Fibroblast of skin of back (primary cell): ENCODE data around the gene CNOT11. TPM values are rescaled to one million over a fixed set of nuclear protein-coding genes. Genes with fewer than 3 reads are reported as not detected.
"Not testable (repeated sequence)": the region's sequence is repeated elsewhere in the genome, so short reads cannot be mapped to it uniquely, and the experiment has no call there.

ENCODE experiments used
- DNase-seq: peaks from one replicate; pipeline ENCODE4 v3.0.0-alpha.2; 2013
- polyA plus RNA-seq, 2 experiments: library from polyadenylated mRNA; unstranded; fragments of 120-200 nt; gene quantifications; one replicate each; pipeline ENCODE4 v1.2.1, GENCODE V29; 2013; ENCODE audit not compliant: insufficient read length in 2 of 2

CNOT11 gene
- polyA plus RNA-seq (2013, experiment 1 of 2; ENCODE audit: insufficient read length) = 38.9 TPM
- polyA plus RNA-seq (2013, experiment 2 of 2; ENCODE audit: insufficient read length) = 37.9 TPM

DNA sequence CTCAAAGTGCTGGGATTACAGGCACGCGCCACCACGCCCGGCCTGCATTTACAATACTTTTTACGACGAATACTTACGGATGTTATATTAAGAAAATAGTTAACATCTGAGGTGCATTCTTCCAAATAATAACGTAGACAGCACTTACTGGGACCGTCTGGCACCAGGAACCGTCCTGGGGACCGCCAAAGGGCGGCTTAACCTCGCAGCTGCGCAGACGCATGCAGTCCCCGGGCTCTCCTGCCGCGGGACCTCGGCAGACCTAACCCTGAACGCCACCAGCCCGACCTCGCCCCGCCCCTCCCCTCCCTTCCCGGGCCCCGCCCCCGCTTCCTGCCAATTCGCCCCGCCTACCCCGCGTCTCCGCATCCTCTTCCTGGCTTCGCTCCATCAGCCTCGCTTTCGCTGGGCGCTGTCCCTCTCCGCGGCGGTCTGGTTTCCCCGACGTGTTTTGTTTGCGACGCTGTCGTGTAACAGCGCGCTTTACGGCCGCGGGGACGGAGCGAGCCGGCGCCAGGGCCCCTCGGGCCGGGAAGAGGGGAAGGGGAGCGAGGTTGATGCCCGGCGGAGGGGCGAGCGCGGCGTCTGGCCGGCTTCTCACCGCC, at the start of gene CNOT11:
CNOT11 (plus strand) TSS at position 479 of the 605 bp plus-strand sequence; CDS start at position 558, 79 bp downstream.
- peak; percentile 99 for DNase-seq

DNA sequence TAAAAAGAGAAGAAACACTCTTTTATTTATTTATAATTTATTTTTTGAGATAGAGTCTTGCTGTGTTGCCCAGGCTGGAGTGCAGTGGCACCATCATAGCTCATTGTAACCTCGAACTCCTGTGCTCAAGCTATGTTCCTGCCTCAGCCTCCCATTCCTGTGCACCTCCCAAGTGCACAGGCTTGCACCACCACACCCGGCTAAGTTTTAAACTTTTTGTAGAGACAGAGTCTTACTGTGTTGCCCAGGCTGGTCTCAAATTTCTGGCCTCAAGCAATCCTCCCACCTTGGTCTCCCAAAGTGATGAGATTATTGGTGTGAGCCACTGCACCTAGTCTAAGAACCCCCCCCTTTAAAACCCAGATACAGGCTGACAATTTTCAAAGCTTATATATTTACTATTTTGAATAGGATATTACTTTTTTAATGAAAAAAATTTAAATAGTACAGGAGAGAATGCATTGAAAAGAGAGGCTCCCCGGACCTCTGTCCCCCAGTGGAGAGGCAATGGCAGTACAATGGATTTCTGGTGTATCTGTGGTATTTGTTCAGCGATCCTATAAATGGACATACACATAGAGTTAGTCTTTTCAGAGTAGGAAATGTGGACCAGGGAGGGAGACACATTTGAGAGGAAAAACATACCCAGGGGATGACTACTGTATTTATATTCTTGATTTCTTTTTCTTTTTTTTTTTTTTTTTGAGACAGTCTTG, 48.1 kb upstream of the CNOT11 start:
- DNase-seq = peak; percentile 58

GRCh38 chr2:101205521-101206479, 46.9 kb upstream of the CNOT11 start:
- peak; percentile 84 for DNase-seq

DNA sequence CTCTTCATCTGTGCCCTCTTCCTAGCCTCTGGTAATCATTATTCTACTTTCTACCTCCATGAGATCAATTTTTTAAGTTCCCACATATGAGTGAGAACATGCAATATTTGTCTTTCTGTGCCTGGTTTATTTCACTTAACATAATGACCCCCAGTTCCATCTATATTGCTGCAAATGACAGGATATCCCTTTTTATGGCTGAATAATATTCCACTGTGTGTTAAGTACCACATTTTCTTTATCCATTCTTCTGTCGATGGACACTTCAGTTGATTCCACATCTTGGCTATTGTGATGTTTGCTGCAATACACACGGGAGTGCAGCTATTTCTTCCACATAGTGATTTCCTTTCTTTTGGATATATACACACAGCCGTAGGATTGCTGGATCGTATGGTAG, 43.9 kb upstream of the CNOT11 start:
- no peak for DNase-seq

GRCh38 chr2:101219246-101219645, 33.4 kb upstream of the CNOT11 start:
- DNase-seq = no peak

GRCh38 chr2:101220091-101220490, 32.6 kb upstream of the CNOT11 start:
- DNase-seq = not testable (repeated sequence)

DNA sequence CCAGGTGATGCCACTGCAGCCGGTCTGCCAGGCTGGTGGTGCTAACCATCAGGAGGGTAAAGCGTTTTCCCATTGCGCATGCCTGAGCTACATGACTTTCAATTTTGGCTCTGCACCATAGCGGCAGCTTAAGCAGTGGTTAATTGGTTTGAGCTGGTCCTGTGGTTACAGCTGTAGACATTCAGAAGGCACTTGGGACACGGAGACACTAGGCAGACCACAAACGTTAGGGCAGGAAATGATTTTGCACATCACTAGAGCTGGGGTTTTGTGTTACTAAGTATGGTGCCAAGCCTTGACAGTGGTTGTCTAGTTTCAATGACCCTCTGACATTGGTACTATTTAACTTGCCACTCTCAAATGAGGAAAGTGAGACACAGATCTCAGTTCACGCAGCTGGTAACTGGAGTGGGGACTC, 28.9 kb upstream of the CNOT11 start:
- peak; percentile 49 for DNase-seq

GRCh38 chr2:101230541-101231001, 22.1 kb upstream of the CNOT11 start:
- DNase-seq = peak; percentile 39

- no peak for DNase-seq
These were observed 21.4 kb upstream of the CNOT11 start for GRCh38 chr2:101231240-101231639.

DNA sequence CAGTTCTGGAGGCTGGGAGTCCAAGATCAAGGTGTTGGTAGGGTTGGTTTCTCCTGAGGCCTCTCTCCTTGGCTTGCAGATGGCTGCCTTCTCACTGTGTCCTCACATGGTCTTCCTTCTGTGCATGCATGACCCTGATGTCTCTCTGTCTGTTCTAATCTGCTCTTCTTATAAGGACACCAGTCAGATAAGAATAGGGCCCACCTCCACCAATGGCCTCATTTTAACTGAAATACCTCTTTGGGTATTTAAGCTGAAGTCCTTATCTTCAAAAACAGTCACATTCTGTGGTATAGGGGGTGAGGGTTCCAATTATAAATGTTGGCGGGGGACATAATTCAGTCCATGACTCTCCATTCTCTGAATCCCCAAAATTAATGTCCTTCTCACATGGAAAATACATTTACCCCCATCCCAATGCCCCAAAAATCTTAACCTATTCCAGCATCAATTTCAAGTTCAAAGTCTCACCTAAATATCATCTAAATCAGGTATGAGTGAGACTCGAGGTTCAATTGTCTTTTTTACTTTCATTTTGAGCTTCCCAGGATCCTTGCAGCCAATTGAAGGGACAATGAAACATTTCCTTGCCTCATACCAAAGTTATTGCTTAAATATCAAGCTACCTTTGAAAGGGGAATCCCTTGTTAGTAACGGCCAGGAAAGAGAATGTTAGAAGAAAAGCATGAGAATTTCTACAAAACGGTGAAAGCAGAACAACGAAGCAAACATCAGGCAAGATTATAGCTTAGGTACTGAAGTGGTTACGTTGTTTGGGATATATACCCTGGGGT, 20.6 kb upstream of the CNOT11 start:
- DNase-seq = no peak

DNA sequence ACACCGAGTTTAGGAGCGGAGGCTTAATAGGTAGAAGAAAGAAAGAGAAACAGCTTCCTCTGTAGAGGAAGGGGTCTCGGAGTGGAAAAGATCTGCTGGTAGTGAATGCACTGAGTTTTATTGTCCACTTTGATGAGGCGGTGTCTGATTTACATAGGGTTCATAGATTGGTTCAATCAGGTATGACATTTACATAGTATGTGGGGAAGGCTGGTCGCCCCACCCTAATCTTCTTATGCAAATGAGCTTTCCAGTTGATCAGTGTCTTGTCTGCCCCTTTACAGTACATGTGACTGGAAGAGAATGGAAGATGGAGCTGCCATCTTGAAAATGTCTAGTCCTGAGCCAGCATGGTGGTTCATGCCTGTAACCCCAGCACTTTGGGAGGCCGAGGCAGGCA, 19.9 kb upstream of the CNOT11 start:
- DNase-seq = no peak

GRCh38 chr2:101234169-101234938, 18.3 kb upstream of the CNOT11 start:
- no peak for DNase-seq

- DNase-seq = not testable (repeated sequence)
These were observed 16.7 kb upstream of the CNOT11 start for GRCh38 chr2:101235956-101236355.

DNA sequence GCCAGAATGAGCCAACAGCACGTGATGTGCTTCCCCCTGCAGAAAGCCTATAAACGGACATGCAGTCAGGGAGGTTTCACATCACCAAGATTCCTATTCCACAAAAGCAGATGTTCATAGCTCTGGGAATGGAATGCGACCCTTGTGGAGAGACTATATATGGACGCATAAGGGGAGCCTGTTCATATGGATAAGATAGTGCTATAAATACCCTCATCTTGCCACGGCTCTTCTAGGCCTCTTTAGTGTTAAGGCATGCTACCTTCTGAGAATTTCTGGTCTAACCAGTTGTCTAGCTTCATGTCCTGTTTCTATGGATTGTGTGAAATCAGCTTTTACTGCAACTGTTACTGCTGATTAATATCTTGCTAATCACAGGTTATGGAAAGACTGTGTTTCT, 14.7 kb upstream of the CNOT11 start:
- peak; percentile 61 for DNase-seq

- DNase-seq = no peak
These were observed 13.5 kb upstream of the CNOT11 start for GRCh38 chr2:101238930-101239759.

DNA sequence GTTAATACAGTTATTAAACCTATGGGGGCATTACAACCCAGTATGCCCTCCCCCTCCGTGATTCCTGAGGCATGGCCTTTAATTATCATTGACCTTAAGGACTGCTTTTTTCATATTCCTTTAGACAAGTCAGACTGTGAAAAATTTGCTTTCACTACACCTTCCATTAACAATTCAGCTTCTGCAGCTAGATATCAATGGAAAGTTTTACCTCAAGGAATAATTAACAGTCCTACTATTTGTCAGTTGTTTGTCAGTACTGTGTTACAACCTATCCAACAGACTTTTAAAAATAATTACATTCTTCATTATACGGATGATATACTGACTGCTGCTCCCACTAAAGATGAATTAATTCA, 12.9 kb upstream of the CNOT11 start:
- DNase-seq = not testable (repeated sequence)

GRCh38 chr2:101240694-101241093, 12.0 kb upstream of the CNOT11 start:
- peak; percentile 14 for DNase-seq

DNA sequence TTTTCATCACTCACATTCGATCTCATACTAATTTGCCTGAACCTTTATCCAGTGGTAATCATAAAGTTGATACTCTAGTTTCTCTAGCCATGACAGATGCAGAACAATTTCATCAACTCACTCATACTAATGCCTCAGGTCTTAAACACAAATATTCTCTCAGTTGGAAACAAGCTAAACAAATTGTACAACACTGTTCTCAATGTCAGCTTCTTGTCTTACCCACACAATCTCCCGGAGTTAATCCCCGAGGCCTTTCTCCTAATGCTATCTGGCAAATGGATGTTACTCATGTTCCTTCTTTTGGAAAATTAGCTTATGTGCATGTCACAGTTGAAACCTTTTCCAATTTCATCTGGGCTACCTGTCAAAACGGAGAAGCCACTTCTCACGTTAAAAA, 11.5 kb upstream of the CNOT11 start:
- DNase-seq = no peak

DNA sequence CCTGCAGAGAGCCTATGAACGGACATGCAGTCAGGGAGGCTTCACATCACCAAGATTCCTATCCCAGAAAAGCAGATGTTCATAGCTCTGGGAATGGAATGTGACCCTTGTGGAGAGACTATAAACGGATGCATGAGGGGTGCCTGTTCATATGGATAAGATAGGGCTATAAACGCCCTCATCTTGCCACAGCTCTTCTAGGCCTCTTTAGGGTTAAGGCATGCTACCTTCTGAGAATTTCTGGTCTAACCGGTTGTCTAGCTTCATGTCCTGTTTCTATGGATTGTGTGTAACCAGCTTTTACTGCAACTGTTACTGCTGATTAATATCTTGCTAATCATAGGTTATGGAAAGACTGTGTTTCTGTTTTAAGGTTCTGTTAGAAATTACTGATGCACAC, 8.3 kb upstream of the CNOT11 start:
- DNase-seq = not testable (repeated sequence)

- not testable (repeated sequence) for DNase-seq
These were observed 7.8 kb upstream of the CNOT11 start for GRCh38 chr2:101244899-101245298.
